Lower leg skin (tissue), 3 donors: ENCODE results near the gene CCDC40.

ENCODE experiments used
- CTCF ChIP-seq, 3 donors: fragments of 450-650 bp; IDR thresholded peaks; one replicate each; pipeline ENCODE4 v1.5.1; 2016; ENCODE audit warnings: antibody characterized with exemption in 3 of 3, mild to moderate bottlenecking in 3 of 3, moderate library complexity in 2 of 3
- POLR2A ChIP-seq, 2 donors: fragments of 450-650 bp; IDR thresholded peaks; one replicate each; pipeline ENCODE4 v1.6.1; 2016 to 2017; ENCODE audit warnings: antibody characterized with exemption in 2 of 2, mild to moderate bottlenecking in 1 of 2, moderate library complexity in 1 of 2

DNA sequence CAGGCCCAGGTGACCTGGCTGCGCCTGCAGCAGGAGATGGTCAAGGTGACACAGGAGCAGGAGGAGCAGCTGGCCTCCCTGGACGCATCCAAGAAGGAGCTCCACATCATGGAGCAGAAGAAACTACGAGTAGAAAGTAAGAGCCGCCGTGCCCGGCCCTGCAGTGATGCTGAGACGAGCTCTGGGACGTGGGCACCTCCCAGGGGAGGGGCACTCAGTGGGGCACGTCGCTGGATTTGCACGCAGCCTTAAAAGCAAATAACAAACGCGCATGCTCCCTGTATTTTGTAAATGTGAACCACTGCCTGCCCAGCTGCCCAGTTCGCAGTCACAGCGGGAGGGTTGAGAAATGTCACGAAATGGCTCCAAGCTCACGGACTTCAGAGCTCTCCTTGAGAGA, 49.6 kb downstream of the CCDC40 start:
- TF ChIP-seq POLR2A (IDR thresholded peaks at IDR 0.05) = no peak
- TF ChIP-seq CTCF (IDR thresholded peaks at IDR 0.05) = no peak
